GM19240 (cell line): ENCODE results near the gene SFXN5.

Experiments
- DNase-seq: peaks from one replicate; pipeline ENCODE4 v3.0.0; 2011; ENCODE audit warnings: low spot score; ENCODE audit not compliant: insufficient read length

The SFXN5 gene

GRCh38 chr2:72994991-72995380, 76.5 kb downstream of the SFXN5 start:
- no peak for DNase-seq

GRCh38 chr2:72994282-72994990, 77.1 kb downstream of the SFXN5 start:
- no peak for DNase-seq

DNA sequence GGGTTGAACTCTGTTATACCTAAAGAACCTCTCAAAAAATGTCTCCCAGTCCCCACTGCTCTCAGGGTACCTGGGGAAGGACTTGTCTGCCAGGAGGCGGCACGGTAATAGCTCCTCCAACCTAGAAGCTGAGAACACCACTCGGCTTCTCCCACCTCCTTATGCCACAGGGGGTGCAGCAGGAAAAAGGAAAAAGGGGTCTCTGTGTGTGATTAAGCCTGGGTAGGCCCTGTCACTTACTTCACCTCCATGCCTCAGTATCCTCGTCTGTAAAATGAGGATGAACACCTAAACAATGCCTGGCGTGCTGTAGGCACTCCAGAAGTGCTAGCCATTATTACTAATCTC, 77.6 kb downstream of the SFXN5 start:
- no peak for DNase-seq

DNA sequence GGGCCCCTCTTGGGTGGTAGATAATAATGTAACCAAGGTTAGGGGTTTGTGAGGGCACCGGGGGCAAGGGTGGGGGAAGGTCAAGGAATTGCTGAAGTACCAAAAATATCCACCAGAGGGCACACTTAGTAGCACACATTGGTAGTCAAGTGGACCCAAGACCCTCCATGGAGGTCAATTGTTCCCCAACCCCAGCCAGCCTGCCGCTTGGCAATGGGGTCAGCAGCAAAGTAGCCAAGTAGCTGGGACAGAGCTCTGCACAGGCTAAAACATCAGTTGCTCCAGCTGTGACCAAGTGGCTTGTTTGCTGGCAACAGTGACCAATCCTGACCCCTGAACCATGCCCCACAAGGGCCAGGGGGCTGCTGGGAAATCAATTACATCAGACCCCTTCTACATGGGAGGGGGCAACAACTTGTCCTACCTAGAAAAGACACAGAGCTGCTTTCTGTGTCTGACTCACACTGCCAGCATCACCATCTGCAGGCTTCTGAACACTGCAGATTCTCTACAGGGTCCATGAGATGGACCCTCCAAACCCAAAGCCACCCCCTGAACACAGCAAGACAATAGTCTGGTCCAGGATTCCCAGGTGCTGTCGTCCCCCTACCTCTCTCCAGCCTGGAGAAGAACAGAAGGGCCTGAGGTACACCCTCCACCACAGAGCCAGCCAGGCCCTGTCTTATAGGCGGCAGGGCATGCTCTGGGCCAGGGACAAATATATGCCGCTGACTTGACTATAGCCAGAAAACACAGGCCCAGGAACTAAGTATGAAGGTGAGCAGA, 78.2 kb downstream of the SFXN5 start:
- peak; percentile 64 for DNase-seq

- no peak for DNase-seq
Measured at GRCh38 chr2:72992734-72993102, 78.8 kb downstream of the SFXN5 start.

DNA sequence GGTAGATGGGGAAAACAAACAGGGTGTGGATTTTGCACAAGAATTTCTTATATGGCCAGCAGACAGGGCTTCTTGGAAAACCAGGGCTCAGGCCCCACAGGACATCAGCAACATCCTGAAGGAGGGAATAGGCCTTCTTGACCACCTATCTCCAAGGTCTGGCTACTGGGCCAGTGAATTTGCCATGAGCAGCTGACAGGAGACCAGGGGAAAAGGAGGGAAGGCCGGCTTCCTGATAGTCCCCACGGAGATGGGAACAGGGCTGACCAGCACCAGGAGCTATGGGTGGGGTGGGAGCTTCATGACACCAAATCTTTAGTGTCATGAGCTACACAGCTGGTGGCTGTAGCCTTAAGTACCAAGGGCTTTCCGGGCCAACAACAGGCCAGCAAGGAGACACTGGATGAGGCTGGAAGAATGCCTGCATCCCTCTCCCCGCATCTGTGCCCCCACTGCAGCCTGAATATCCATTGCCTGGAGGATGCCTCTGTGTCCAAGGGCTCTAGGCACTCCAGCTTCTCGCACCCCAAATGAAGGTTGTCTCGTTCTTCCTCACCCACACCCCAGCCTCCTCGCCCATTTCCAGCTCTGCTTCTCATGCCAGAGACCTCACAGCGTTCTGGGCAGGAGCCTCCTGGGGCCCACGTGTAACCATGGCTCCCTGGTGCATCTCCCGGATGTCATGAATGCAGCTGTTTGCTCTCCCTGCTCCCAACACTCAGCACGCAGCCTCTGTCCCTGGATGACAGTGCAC, 79.4 kb downstream of the SFXN5 start:
- no peak for DNase-seq

DNA sequence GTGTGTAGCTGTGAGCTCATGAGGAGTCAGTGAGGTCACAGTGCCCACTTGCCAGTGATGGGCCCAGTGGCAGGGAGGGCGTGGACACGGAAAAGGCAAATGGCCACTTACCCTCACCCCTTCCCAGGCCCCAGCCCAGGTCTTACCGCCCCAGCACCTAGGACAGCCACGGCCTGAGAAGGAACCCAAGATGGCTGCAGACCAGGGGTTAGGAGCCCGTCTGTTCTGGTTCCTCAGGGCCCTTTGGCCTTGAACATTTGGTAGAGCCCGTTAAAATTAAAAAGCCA, 80.1 kb downstream of the SFXN5 start:
- no peak for DNase-seq

DNA sequence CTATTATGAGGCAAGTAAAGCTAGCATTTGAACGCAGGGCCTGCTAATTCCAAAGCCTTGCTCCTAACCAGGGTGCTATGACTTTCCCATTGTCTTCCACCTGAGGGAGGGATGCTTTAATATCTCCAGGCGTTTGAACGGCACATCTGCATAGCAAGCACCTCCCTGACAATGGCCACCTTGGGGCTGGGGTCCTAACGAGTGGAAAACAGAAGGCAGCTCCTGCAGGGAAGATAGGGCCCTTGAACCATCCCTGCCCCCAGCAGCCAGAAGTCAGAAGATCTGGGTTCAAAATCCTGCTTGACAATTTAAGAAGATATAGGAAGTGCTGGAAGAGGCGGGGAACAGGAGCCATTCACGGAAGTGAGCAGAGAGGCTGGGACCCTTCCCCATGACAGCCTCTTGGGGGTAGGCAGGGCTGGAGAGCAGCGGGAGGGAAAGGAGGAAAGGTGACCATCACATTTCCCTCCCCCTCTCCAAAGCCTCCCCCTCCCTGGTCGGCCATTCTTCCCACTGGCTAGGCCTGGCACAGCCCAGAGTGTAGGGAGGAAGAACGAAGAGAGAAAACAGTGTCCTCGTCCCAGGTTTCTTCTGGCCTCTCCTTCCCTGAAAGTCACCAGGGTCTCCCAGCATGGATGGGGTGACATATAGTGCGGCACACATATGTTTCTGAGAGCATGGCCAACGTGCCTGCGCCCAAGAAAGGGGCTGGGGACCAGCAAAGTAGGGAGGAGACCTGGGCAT, 80.6 kb downstream of the SFXN5 start:
- DNase-seq = no peak

- no peak for DNase-seq
Measured at GRCh38 chr2:72989770-72990556, 81.5 kb downstream of the SFXN5 start.

DNA sequence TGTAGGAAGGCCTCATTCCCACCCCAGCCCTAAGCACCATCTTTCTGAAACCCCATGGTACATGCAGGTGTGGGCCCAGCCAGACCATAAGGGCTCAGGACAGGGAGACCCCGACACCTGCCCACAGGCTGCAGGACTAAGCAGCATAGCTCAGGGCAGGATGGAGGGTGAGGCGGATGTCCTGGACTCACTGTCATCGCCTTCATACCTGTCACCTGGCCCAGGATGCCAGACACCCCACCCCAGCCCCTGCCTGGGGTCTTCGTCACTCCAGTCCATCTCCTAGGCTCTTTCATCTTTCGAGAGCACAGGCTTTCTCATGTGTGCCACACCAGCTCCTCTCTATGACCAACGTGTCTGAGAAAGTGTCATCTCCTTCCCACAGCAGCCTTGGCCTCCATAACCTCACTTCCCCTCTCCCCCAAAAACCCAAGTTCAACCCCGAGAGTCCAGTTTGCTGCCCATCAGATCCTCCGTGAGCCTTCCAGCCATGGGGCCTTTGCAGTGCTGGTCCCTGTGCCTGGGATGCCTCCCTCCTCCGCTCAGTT, 82.7 kb downstream of the SFXN5 start:
- no peak for DNase-seq

- DNase-seq = no peak
Measured at GRCh38 chr2:72988041-72988440, 83.5 kb downstream of the SFXN5 start.

DNA sequence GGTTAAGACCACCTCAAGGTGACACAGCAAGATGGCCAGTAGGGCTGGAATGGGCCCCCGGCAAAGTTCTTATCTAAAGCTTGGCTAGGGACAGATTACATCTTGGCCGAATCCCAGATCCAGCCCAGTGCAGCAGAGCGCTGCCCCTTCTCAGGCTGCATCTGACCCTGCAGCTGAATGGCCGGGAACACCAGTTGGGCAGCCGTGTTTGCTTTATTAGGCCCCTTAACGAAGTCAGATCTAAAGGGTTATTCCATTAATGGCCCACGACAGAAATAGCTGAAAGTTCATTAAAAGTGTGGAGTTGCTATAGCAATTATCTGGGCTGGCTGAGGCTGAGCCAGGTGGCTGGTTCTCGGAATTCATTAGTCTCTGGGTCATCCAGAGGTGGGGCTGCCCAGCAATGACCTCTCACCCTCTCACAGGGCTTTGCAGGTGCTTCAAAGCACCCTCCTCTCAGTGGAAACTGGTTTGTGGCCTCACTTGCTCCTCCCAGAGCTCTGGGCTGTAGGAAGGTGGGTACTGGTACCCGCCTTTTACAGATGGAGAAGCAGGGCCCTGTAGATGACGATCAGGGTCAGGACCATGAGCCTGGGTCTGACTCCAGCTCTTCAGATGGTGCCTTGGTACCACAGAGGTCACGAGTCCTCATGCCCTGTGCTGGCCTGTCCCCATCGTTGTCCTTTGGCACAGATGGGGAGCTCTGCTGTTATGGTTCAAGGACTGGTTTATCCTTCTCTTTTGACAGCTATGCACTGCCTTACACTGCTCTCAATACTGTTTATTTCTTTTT, 85.4 kb downstream of the SFXN5 start:
- no peak for DNase-seq

- no peak for DNase-seq
Measured at GRCh38 chr2:72985136-72985535, 86.4 kb downstream of the SFXN5 start.

DNA sequence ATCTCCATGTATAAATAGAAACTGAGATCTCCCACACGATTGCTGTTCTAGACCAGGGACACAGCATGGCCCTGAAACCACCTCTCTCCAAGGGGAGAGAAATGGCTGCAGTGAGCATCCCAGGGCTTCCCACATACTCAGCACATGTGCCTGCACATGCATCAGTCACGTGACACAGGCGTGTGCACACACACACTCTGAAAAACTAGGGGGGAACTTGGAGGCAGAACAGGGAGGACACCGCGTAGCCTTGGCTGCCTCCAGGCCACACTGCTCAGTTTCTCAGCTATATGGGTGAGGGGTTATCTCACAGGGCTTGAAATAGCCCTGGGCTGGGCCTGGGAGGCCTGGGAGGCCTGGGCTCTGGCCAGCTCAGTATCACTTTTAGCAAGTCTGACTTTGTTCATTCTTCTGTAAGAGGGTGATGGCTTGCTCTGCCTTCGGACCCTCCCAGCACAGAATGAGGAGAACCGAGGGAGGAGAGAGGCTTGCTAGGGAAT, 87.3 kb downstream of the SFXN5 start:
- DNase-seq = no peak

DNA sequence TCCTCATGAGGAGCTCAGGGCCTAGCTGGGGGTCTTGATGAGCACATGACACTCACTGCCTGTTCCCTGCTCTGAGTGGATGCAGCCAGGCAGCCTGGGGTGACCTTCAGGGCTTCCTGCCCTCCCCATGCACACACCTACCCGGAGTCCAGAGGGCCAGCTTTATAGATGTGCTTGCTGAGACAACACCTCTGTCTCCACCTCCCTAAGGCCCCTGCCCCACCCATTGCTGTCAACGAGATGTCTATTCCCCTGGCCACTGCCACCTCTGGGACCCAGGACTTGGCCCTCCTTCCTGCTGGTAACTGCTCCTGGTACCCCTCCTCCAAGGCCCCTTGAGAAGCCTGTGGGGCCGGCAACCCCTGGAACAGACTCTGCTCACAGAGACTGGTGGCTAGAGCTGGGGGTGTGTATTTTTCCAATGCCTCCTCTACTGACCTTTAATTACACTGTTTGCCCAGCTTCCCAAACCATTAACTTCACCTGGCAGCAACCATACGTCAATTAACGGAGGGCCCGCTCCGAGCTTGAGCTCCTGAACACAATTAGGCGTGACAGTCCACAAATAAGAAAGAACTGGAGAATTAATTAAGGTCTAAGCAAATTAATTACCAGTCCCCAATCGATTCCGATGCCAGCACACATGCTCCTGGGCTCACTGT, 87.9 kb downstream of the SFXN5 start:
- DNase-seq = no peak

DNA sequence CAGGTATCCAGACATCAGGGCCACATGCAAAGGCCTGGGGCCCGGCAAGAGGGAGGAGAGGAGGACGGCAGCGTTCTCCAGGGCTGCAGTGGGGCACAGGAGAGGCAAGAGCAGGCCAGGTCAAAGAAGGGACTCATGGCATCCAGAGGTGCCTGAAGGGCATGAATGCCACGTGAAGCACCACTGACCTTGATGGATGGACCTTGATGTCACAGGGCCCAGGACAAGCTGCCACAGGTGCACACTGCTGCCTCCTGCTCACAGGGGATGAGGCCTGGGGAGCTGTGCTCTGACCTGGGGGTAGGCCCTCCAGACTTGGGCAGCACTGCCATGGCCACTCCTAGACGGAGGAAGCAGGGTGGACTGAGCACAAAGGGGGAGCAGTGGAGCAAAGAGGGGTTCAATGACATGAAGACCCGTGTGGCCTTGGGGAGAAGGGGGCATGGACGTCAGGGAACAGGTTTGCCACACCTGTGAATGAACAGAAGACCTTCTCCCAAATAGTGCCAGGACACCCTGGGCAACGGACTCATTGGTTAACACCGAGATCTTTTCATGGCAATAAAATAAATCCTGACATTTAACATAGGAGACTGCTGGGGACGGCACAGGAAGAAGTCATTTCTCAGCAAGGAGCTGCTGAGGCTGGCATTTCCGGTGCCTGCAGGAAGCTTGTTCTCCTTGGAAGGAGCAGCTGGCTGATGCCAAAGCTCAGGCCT, 88.6 kb downstream of the SFXN5 start:
- DNase-seq = no peak

- DNase-seq = no peak
Measured at GRCh38 chr2:72982219-72982618, 89.3 kb downstream of the SFXN5 start.

GRCh38 chr2:72981536-72981935, 90.0 kb downstream of the SFXN5 start:
- DNase-seq = no peak
